Neural cell (in vitro differentiated cells): Measurements from ENCODE around the gene SPRYD3. TPM values are rescaled to one million over a fixed set of nuclear protein-coding genes. Genes with fewer than 3 reads are reported as not detected.
A peak's percentile ranks its signal among the peaks of the same experiment; 100 is the strongest.

Source experiments
- H2AFZ ChIP-seq: fragments of 200-600, 300-800 bp; sonication (generic), shearing (Covaris generic); 2 replicates; pipeline ENCODE4 v1.6.0; 2014; ENCODE audit warnings: low read depth, mild to moderate bottlenecking, antibody characterized with exemption, low read length, moderate library complexity
- H3F3A ChIP-seq: fragments of 200-600 bp; shearing (Covaris generic); 2 replicates; pipeline ENCODE4 v1.6.1; 2016; ENCODE audit warnings: mild to moderate bottlenecking, moderate library complexity, mixed read lengths, antibody characterized with exemption, low read length; ENCODE audit not compliant: insufficient read depth, poor library complexity, severe bottlenecking
- H3K27ac ChIP-seq: fragments of 200-600, 300-800 bp; sonication (generic), shearing (Covaris generic); 2 replicates; pipeline ENCODE4 v1.5.1; 2014; ENCODE audit warnings: mild to moderate bottlenecking, low read length, moderate library complexity
- H3K27me3 ChIP-seq: fragments of 300-800, 200-600 bp; sonication (generic), shearing (Covaris generic); 2 replicates; pipeline ENCODE4 v1.6.0; 2014; ENCODE audit warnings: mild to moderate bottlenecking, low read depth, low read length, moderate library complexity; ENCODE audit not compliant: insufficient read depth
- H3K36me3 ChIP-seq: fragments of 300-800, 200-600 bp; sonication (generic), shearing (Covaris generic); 2 replicates; pipeline ENCODE4 v1.5.1; 2014; ENCODE audit warnings: mild to moderate bottlenecking, antibody characterized with exemption, low read length, moderate library complexity; ENCODE audit not compliant: insufficient read depth
- H3K4me2 ChIP-seq: fragments of 300-800, 200-600 bp; sonication (generic), shearing (Covaris generic); 2 replicates; pipeline ENCODE4 v1.6.0; 2014; ENCODE audit warnings: mild to moderate bottlenecking, low read length
- H3K4me3 ChIP-seq: fragments of 300-800, 200-600 bp; sonication (generic), shearing (Covaris generic); 2 replicates; pipeline ENCODE4 v1.5.1; 2014; ENCODE audit warnings: mild to moderate bottlenecking, low read length, moderate library complexity
- H3K79me2 ChIP-seq: fragments of 200-600 bp; shearing (Covaris generic); replicated peaks from 2 replicates; pipeline ENCODE4 v1.6.0; 2014; ENCODE audit warnings: mild to moderate bottlenecking, low read length, moderate library complexity; ENCODE audit not compliant: insufficient read depth
- H3K9ac ChIP-seq: fragments of 300-800, 200-600 bp; sonication (generic), shearing (Covaris generic); 2 replicates; pipeline ENCODE4 v1.6.1; 2016; ENCODE audit warnings: mild to moderate bottlenecking, low read length, mixed read lengths
- H3K9me2 ChIP-seq: fragments of 200-600 bp; shearing (Covaris generic); 2 replicates; pipeline ENCODE4 v1.6.1; 2016; ENCODE audit warnings: mild to moderate bottlenecking, low read length, mixed read lengths; ENCODE audit not compliant: insufficient read depth
- H3K9me3 ChIP-seq: fragments of 200-600, 300-800 bp; sonication (generic), shearing (Covaris generic); 2 replicates; pipeline ENCODE4 v1.6.1; 2016; ENCODE audit warnings: mild to moderate bottlenecking, mixed run types, low read length, moderate library complexity, mixed read lengths
- H4K20me1 ChIP-seq: fragments of 200-600 bp; shearing (Covaris generic); 2 replicates; pipeline ENCODE4 v1.6.1; 2016; ENCODE audit warnings: mild to moderate bottlenecking, mixed run types; ENCODE audit not compliant: insufficient read depth
- EP300 ChIP-seq: fragments of 450-650 bp; conservative IDR thresholded peaks from 2 replicates; pipeline ENCODE4 v1.6.1; 2014; ENCODE audit warnings: antibody characterized with exemption, mild to moderate bottlenecking, moderate library complexity; ENCODE audit not compliant: poor library complexity, severe bottlenecking
- EZH2 ChIP-seq: fragments of 200-600, 300-800 bp; shearing (Covaris generic), sonication (generic); IDR thresholded peaks from 2 replicates; pipeline ENCODE4 v1.6.1; 2014; ENCODE audit warnings: antibody characterized with exemption, low read length, borderline replicate concordance, mild to moderate bottlenecking; ENCODE audit not compliant: insufficient read depth, poor library complexity, severe bottlenecking
- MXI1 ChIP-seq: fragments of 450-650 bp; conservative IDR thresholded peaks from 2 replicates; pipeline ENCODE4 v1.6.1; 2014; ENCODE audit warnings: antibody characterized with exemption, mild to moderate bottlenecking; ENCODE audit not compliant: poor library complexity, severe bottlenecking
- POLR2AphosphoS5 ChIP-seq: IDR thresholded peaks from 2 replicates; pipeline ENCODE4 v1.6.1; 2012
- RAD21 ChIP-seq: fragments of 450-650 bp; conservative IDR thresholded peaks from 2 replicates; pipeline ENCODE4 v1.6.1; 2014; ENCODE audit warnings: antibody characterized with exemption, mild to moderate bottlenecking, moderate library complexity
- SMC3 ChIP-seq: fragments of 450-650 bp; conservative IDR thresholded peaks from 2 replicates; pipeline ENCODE4 v1.6.1; 2014; ENCODE audit warnings: antibody characterized with exemption, mild to moderate bottlenecking, moderate library complexity; ENCODE audit not compliant: poor library complexity
- TAF1 ChIP-seq: IDR thresholded peaks from 2 replicates; pipeline ENCODE4 v1.6.1; 2012; ENCODE audit warnings: low read depth
- polyA plus RNA-seq: library from polyadenylated mRNA; depleted of rRNA; stranded (reverse); fragments of >200 nt; gene quantifications from 2 replicates; pipeline ENCODE4 v1.2.3, GENCODE V29; 2014
- TF ChIP-seq, protein P1 (sequence below): fragments of 450-650 bp; IDR thresholded peaks from 2 replicates; pipeline ENCODE4 v1.5.1; 2014; ENCODE audit warnings: antibody characterized with exemption, mild to moderate bottlenecking, moderate library complexity; ENCODE audit not compliant: poor library complexity, severe bottlenecking
- TF ChIP-seq, protein P2 (sequence below): IDR thresholded peaks from 2 replicates; pipeline ENCODE4 v1.6.1; 2012; ENCODE audit warnings: borderline replicate concordance

The SPRYD3 gene
- polyA plus RNA-seq, 1 donor from 2014 or later: 20.8 TPM

DNA sequence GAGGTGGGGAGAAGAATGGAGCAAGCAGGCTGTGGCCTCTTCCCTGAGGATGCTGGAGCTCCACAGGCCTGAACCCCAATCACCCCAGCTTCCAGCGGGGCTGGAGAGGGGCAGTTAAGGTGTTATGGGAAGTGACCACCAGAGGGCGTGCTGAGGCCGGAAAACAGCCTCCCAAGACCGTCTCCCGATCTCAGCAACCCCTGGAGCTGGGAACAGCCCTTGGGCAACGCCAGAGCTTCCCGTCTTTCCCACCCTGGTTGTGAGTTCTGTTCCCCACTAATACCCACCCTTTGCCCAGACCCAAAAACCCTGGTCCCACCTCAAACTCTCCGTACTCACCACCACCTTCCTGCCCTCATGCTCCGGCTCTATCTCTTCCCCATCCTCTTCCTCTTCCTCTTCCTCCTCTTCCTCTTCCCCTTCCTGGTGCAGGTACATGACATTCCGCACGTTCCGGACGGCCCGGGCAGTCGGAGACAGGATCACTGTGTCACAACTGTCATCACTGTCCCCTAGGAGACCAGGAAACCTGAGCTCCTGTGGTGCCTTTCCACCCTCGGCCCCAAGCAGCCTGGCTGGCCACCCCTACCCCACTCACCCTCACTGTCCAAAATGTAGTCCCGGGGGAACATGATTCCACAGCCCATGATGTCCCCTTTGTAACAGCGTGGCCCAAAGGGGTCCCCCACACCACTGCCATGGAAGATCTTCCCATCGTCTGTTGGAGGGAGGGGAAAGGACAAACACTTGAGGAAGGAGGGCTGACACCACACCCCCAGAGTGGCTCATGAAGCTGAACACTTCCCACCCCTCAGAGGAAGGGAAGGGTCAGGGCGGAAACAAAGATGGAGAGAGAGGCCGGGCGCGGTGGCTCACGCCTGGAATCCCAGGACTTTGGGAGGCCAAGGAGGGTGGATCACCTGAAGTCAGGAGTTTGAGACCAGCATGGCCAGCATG lies 12.9 kb downstream of the SPRYD3 start:
- no peaks in the 10 kb centered on the region for H3K27me3 ChIP-seq
- H3K36me3 ChIP-seq: peaks cover 4% of the 10 kb centered on the region
- peak; percentile 79 for TF ChIP-seq RAD21
- TF ChIP-seq TAF1: no peak
- TF ChIP-seq, protein P1, sequence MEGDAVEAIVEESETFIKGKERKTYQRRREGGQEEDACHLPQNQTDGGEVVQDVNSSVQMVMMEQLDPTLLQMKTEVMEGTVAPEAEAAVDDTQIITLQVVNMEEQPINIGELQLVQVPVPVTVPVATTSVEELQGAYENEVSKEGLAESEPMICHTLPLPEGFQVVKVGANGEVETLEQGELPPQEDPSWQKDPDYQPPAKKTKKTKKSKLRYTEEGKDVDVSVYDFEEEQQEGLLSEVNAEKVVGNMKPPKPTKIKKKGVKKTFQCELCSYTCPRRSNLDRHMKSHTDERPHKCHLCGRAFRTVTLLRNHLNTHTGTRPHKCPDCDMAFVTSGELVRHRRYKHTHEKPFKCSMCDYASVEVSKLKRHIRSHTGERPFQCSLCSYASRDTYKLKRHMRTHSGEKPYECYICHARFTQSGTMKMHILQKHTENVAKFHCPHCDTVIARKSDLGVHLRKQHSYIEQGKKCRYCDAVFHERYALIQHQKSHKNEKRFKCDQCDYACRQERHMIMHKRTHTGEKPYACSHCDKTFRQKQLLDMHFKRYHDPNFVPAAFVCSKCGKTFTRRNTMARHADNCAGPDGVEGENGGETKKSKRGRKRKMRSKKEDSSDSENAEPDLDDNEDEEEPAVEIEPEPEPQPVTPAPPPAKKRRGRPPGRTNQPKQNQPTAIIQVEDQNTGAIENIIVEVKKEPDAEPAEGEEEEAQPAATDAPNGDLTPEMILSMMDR: peak; percentile 85
- peak; percentile 80 for TF ChIP-seq SMC3
- no peak for TF ChIP-seq MXI1
- H3K4me3 ChIP-seq: no peak overlapping the region
- H3F3A ChIP-seq: no peaks in the 10 kb centered on the region
- H3K9me2 ChIP-seq: no peaks in the 10 kb centered on the region
- H3K79me2 ChIP-seq: no peaks in the 10 kb centered on the region
- no peaks in the 10 kb centered on the region for H4K20me1 ChIP-seq
- H3K9ac ChIP-seq: no peak overlapping the region
- no peak overlapping the region for H3K4me2 ChIP-seq
- H3K27ac ChIP-seq: no peak overlapping the region
- H2AFZ ChIP-seq: no peak overlapping the region
- H3K9me3 ChIP-seq: no peaks in the 10 kb centered on the region

GRCh38 chr12:53065470-53065869 lies 13.7 kb downstream of the SPRYD3 start:
- no peaks in the 10 kb centered on the region for H3F3A ChIP-seq
- no peaks in the 10 kb centered on the region for H3K9me3 ChIP-seq
- H3K27me3 ChIP-seq: no peaks in the 10 kb centered on the region
- H4K20me1 ChIP-seq: no peaks in the 10 kb centered on the region
- H3K27ac ChIP-seq: no peak overlapping the region
- no peaks in the 10 kb centered on the region for H3K9me2 ChIP-seq
- TF ChIP-seq TAF1: no peak
- TF ChIP-seq, protein P2, sequence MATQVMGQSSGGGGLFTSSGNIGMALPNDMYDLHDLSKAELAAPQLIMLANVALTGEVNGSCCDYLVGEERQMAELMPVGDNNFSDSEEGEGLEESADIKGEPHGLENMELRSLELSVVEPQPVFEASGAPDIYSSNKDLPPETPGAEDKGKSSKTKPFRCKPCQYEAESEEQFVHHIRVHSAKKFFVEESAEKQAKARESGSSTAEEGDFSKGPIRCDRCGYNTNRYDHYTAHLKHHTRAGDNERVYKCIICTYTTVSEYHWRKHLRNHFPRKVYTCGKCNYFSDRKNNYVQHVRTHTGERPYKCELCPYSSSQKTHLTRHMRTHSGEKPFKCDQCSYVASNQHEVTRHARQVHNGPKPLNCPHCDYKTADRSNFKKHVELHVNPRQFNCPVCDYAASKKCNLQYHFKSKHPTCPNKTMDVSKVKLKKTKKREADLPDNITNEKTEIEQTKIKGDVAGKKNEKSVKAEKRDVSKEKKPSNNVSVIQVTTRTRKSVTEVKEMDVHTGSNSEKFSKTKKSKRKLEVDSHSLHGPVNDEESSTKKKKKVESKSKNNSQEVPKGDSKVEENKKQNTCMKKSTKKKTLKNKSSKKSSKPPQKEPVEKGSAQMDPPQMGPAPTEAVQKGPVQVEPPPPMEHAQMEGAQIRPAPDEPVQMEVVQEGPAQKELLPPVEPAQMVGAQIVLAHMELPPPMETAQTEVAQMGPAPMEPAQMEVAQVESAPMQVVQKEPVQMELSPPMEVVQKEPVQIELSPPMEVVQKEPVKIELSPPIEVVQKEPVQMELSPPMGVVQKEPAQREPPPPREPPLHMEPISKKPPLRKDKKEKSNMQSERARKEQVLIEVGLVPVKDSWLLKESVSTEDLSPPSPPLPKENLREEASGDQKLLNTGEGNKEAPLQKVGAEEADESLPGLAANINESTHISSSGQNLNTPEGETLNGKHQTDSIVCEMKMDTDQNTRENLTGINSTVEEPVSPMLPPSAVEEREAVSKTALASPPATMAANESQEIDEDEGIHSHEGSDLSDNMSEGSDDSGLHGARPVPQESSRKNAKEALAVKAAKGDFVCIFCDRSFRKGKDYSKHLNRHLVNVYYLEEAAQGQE: no peak
- TF ChIP-seq EZH2: no peak
- TF ChIP-seq EP300: no peak
- no peak for TF ChIP-seq POLR2AphosphoS5
- no peak for TF ChIP-seq RAD21
- no peak for TF ChIP-seq MXI1
- no peak for TF ChIP-seq SMC3
- TF ChIP-seq, protein P1: no peak
- no peaks in the 10 kb centered on the region for H3K79me2 ChIP-seq
- H3K4me2 ChIP-seq: no peak overlapping the region
- no peak overlapping the region for H3K4me3 ChIP-seq
- peaks cover 4% of the 10 kb centered on the region for H3K36me3 ChIP-seq
- H2AFZ ChIP-seq: no peak overlapping the region
- H3K9ac ChIP-seq: no peak overlapping the region
